Nephron progenitor cell (in vitro differentiated cells): ENCODE results near the gene PROS1.

Source experiments
- DNase-seq: peaks from one replicate; pipeline ENCODE4 v3.0.0; 2021
- H3K27ac Mint-ChIP-seq: 2 replicates; pipeline ENCODE4 v1.8.0; 2021; ENCODE audit warnings: mild to moderate bottlenecking, moderate library complexity, mixed read lengths
- H3K27me3 Mint-ChIP-seq: 2 replicates; pipeline ENCODE4 v1.8.0; 2021; ENCODE audit warnings: mild to moderate bottlenecking, low read depth, mixed read lengths; ENCODE audit not compliant: poor library complexity
- H3K36me3 Mint-ChIP-seq: 2 replicates; pipeline ENCODE4 v1.8.0; 2021; ENCODE audit warnings: low read depth, mixed read lengths
- H3K4me1 Mint-ChIP-seq: 2 replicates; pipeline ENCODE4 v1.8.0; 2021; ENCODE audit warnings: mixed read lengths
- H3K4me3 Mint-ChIP-seq: 2 replicates; pipeline ENCODE4 v1.8.0; 2021; ENCODE audit warnings: mild to moderate bottlenecking, moderate library complexity, mixed read lengths
- H3K9me3 Mint-ChIP-seq: 2 replicates; pipeline ENCODE4 v1.8.0; 2021; ENCODE audit warnings: mild to moderate bottlenecking, moderate library complexity, mixed read lengths
- TF ChIP-seq, protein P1 (sequence below): fragments of 200-600 bp; sonication (generic); IDR thresholded peaks from 2 replicates; pipeline ENCODE4 v1.5.0; 2021; ENCODE audit warnings: antibody characterized with exemption

The PROS1 gene

DNA sequence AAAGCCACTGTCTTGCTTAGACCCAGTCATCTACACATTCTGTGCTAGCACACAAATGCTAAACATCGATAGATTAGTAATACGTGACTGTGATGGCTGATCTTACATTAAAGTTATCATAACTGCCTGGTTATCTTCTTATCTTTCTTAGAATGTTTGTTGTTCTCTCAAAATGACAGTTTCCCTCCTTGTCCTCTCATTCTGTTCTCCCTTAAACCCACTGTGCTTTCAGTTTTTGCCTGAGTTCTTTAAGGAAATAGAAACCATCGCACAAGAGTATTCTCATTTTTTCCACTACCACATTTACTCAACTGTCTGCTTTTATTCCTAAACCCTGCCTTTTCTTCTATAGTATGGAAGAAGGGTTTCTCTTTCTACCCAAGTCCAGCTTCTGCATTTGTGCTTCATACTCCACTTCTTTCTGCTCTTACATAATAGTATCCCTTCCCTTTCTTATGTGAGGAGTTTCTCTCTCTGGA lies 37.6 kb upstream of the PROS1 start:
- Mint-ChIP-seq H3K27ac (no peak overlapping the region), H3K36me3 (peaks cover 33% of the 10 kb centered on the region), H3K27me3 (no peaks in the 10 kb centered on the region), H3K4me3 (no peak overlapping the region), H3K4me1 (no peaks in the 10 kb centered on the region), H3K9me3 (no peaks in the 10 kb centered on the region)
- DNase-seq: no peak
- TF ChIP-seq, protein P1, sequence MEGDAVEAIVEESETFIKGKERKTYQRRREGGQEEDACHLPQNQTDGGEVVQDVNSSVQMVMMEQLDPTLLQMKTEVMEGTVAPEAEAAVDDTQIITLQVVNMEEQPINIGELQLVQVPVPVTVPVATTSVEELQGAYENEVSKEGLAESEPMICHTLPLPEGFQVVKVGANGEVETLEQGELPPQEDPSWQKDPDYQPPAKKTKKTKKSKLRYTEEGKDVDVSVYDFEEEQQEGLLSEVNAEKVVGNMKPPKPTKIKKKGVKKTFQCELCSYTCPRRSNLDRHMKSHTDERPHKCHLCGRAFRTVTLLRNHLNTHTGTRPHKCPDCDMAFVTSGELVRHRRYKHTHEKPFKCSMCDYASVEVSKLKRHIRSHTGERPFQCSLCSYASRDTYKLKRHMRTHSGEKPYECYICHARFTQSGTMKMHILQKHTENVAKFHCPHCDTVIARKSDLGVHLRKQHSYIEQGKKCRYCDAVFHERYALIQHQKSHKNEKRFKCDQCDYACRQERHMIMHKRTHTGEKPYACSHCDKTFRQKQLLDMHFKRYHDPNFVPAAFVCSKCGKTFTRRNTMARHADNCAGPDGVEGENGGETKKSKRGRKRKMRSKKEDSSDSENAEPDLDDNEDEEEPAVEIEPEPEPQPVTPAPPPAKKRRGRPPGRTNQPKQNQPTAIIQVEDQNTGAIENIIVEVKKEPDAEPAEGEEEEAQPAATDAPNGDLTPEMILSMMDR: no peak

DNA sequence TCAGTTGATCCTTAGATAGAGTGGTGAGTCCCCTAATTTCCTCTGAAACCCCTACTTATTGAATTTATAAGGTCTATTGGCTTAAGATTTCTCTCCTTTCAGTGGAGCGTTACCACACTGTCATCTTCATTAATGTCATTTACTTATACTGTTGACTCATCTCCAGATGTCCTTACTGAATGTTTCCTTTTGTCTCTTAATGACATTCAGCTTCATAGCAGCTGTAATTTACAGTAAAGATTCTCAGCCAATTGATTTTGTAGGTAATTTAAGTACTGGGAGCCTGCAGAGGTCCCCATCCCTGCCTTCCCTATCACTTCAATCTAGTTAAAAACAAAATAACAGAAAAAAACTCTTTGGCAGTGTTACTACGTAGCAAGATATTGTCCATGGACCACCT lies 35.9 kb upstream of the PROS1 start:
- Mint-ChIP-seq H3K4me3 (no peak overlapping the region), H3K4me1 (no peaks in the 10 kb centered on the region), H3K27ac (no peak overlapping the region), H3K27me3 (no peaks in the 10 kb centered on the region), H3K36me3 (peaks cover 29% of the 10 kb centered on the region), H3K9me3 (no peaks in the 10 kb centered on the region)
- TF ChIP-seq, protein P1: no peak
- DNase-seq: no peak

DNA sequence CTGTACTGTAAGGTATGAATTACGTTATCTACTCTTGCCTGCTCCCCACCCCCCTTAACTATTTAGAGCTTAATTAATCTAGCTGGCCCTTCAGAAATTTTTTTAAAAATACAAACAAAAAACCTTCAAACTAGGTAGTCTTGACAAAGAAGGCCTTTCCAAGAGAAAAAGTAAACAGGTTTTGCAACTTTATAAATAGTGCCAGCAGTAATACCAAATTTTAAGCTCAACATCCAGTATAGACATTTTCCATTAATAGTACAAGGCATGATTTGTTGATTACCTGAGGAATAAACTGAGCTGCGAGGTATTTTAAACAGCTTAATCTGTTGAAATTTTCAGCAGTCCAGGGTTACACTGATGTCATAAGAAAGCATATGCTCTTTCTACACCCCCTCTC lies 34.6 kb upstream of the PROS1 start:
- no peak overlapping the region for H3K27ac Mint-ChIP-seq
- TF ChIP-seq, protein P1: no peak
- H3K27me3 Mint-ChIP-seq: no peaks in the 10 kb centered on the region
- no peak for DNase-seq
- no peaks in the 10 kb centered on the region for H3K9me3 Mint-ChIP-seq
- H3K4me1 Mint-ChIP-seq: no peaks in the 10 kb centered on the region
- H3K4me3 Mint-ChIP-seq: no peak overlapping the region
- H3K36me3 Mint-ChIP-seq: peaks cover 25% of the 10 kb centered on the region

DNA sequence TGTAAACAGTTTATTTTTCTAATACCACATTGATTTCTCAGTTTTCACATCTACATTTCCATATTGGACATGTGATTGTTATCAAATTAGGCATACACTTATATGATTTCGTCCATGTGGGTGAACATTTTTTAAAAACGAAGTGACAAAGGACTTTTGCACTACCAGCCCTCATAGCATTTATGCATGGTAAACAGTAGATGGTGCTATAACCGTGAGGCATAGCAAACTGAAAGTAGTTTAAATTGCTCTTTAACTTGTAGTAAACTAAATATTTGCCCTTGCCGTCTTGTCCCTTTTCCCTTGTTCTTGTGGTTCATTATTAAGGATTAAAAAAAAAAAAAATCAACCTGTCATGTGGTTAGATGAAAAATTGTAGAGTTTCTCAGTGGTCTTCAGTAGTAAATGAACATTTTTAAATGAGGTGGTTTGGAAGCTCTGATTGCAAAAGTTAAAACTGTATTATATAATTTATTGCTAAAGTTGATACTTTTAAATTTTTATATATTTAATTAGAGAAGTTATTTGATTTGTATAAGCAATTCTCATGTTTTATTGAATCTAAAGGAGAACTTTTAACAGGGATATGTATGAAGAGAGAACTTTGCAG lies 30.7 kb upstream of the PROS1 start:
- H3K4me1 Mint-ChIP-seq: no peaks in the 10 kb centered on the region
- H3K27me3 Mint-ChIP-seq: no peaks in the 10 kb centered on the region
- no peak for DNase-seq
- TF ChIP-seq, protein P1: peak; percentile 67
- peaks cover 16% of the 10 kb centered on the region for H3K36me3 Mint-ChIP-seq
- no peak overlapping the region for H3K27ac Mint-ChIP-seq
- H3K9me3 Mint-ChIP-seq: no peaks in the 10 kb centered on the region
- H3K4me3 Mint-ChIP-seq: no peak overlapping the region

DNA sequence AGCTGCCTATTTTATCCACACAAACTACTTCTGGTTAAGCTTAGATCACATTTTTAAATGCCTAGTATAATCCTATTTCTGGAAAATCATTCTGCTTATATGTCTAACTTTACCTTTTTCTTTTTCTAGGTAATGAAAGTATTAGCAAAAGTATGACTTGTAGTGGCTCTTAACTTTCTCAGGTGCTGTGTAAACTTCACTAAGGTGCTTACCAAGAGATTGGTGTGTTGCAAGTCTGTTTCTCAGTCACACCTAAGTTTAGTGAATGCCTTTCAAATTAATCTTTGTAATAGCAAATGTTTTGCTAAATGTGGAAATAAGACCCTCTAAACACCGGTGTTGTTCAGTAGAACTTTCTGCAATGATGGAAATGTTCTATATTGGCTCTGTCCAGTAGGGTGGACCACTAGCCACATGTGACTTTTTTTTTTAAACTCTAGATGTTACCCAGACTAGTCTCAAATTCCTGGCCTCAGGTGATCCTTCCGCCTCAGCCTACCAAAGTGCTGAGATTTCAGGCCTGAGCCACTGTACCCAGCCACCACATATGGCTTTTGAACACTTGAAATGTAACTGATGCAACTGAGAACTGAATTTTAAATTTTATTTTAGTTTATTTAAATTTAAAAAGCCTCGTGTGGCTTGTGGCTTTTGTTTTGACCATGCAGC lies 28.3 kb upstream of the PROS1 start:
- no peak for DNase-seq
- H3K4me3 Mint-ChIP-seq: no peak overlapping the region
- H3K27ac Mint-ChIP-seq: no peak overlapping the region
- no peaks in the 10 kb centered on the region for H3K4me1 Mint-ChIP-seq
- TF ChIP-seq, protein P1: no peak
- peaks cover 19% of the 10 kb centered on the region for H3K36me3 Mint-ChIP-seq
- H3K27me3 Mint-ChIP-seq: no peaks in the 10 kb centered on the region
- no peaks in the 10 kb centered on the region for H3K9me3 Mint-ChIP-seq

DNA sequence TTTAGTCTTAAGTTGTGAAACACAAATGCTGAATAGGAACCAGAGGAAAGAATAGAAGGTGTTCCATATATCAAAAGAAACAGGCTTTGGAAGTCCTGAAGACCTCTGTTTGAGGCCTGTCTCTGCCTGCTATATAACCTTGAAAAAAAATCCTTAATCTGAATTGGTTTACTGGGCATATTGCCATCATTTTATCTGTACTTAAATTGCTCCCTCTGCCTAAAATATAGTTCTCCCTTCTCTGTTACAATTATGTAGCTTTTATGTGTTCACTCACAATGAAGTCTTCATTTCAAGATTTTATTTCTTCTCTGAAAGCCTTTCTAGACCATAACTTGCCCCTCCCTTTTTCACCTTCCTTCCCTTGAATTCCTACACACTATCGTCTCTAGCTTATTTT lies 27.5 kb upstream of the PROS1 start:
- no peak overlapping the region for H3K4me3 Mint-ChIP-seq
- DNase-seq: no peak
- no peak overlapping the region for H3K27ac Mint-ChIP-seq
- no peaks in the 10 kb centered on the region for H3K9me3 Mint-ChIP-seq
- peaks cover 20% of the 10 kb centered on the region for H3K36me3 Mint-ChIP-seq
- TF ChIP-seq, protein P1: no peak
- H3K27me3 Mint-ChIP-seq: no peaks in the 10 kb centered on the region
- no peaks in the 10 kb centered on the region for H3K4me1 Mint-ChIP-seq
